AML-193 (cell line): ENCODE measurements around the gene SMAD2.

Experiments
- DNase-seq, 2 experiments: peaks; one replicate each; lab custom pipeline; 2025; lab: John Stamatoyannopoulos, UW

SMAD2 gene

DNA sequence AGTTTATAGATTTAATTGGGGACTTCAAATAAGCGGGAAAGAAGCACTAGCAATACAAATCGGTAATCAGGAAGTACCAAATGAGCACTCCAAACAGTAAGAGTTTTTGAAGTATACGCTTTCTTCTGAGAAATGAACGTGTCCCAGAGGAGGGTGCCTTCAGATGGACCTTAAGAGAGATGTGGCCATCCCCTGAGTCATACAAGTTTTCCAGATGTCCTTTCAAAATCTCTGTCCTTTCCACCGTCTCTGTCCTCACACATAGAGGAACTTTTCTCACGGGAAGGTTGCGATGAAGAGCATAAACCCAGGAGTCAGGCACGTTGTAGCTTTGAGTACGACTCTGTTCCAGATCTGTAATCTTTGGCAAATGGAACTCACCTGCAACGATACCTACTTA is 1.7 kb upstream of the SMAD2 start:
- no peak for DNase-seq

DNA sequence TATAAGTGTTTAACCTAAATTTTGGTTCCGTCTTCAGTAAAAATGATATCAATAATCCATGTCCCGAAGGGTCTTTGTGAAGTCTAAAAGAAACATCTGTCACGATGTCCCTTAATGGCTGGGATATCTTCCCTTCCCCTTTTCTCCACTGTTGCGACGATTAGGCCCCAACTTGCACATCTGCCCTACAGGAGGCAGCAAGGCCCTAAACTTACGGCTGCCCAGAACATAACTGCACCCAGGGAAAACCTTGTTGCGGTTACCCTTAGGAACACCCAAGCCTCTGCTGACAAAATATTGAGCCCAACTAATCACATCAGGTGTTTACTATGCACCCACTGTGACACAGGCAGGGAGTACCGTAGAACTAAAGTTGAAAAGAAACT is 1.3 kb upstream of the SMAD2 start:
- peak; percentile 78 to 82 for DNase-seq

DNA sequence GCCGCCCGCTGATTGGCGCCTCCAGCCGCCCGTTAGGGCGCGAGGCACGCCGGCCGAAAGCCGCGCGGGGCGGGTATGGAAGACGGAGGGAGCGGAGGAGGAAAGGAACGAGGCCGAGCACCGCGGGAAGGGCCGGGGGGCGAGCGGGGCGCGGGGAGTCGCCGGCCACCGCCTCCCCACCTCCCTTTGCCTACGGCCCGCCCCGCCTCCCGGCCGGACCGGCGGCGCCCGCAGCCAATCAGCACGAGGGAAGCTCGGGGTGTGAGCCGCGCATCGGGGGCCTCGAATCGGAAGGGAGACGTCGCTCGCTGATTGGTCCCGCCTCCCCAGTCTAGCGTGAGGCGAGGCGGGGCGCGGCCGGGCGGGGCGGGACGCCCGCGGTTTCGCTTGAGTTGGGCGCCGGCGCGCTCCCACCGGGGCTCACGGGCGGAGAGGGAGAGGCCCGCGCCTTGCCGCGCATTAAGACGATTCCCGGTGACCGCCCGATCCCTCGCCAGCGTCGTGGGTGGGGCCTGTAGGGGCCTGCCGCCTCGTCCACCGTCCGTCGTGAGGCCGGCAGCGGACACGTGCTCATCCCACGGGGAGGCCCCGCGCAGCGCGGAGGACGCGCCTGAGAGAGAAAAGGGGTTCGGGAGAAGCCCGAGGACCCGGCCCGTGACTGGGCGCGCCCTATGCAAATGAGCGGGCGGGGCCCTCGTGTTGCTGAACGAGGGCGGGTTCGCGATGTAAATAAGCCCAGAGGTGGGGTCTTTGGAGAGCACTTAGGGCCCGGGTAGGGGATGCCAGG is 665 bp upstream of the SMAD2 start:
- DNase-seq = peak; percentile 87

DNA sequence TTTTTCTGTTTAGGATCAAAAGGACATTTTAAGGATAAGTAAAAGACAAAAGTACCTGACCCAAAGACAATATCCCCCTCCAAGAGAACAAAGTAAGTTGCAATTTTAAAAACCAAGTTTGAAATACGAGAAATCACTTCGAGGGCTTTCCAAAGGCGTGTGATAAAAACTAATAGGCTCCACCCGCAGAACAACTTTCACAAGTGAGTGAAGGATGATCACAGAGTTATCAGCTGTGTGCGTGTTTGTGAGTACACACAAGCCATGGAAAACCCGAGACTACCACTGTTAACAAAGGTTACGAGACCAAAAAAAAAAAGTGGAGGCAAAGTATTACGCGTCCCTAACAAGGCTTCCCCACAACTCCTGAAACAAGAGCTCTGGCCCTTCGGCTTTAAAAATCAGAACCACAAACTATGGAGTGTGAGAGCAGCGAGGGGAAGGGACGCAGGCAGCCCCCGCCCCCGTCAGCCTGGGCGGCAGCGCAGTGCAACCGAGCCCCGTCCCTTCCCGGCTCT is 719 bp downstream of the SMAD2 start:
- peak in 1 of 2 experiments; percentile 45 for DNase-seq

DNA sequence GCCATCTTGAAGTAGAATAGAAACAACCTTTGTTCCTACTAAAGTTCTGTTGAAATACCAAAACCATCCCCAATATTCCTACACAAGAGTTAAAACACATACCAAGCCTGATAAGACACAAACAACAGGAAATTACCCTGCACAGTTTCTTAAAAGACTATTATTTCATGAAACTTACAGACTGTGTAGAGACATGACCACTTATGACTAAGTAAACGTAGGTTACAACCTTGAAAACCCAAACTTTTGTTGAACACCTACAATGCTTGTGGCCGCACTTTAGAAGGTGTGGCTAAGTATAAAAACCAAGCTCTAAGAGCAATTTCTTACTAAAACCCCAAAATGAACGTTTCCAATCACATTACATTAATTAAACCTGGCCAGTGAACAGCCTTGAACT is 2.0 kb downstream of the SMAD2 start:
- DNase-seq = no peak

DNA sequence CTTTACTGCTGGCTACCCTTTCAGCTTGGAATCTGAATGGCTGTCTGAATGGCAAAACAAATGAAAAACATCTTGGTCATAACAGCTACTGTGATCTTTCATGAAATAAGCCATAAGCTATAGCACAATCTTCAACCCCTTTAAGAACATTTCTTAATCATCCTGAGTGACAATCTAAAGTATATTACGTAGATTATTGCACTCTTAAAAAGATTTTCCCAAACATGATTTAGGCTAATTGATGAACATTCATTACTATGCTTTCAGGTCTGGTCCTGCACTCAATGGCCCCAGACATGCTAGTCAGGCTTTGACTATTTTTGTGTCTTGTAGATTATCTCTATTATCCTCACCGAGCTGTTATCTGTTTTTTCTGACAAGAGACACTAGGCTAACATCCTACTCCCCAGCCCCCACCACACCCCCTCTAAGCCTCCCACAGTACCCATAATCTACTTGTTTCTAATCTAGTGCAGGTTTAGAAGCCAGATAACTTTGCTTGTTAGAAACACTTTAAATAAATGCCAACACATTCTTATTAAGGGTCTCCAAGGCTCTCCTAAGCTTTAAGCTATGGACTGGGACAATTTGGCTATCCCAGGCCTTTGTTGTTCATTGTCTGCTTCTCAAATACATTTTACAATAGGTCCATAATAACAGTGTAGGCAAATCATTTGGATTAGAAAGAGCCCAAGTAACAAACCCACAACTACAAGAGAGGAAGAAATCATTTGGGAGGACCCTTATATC is 4.2 kb downstream of the SMAD2 start:
- DNase-seq = no peak

DNA sequence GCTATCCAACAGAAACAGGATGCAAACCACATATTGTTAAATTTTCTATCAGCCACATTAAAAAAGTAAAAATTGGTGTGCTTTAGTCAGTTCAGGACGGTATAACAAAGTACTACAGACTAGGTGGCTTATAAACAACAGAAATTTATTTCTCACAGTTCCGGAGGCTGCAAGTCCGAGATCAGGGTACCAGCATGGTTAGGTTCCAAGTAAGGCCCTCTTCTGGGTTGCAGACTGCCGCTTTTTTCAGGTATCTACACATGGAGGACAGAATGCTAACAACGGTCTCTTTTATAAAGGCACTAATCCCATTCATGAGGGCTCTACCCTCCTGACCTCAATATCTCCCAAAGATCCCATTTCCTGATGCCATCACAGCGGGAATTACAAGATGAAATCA is 10.5 kb downstream of the SMAD2 start:
- DNase-seq = no peak

DNA sequence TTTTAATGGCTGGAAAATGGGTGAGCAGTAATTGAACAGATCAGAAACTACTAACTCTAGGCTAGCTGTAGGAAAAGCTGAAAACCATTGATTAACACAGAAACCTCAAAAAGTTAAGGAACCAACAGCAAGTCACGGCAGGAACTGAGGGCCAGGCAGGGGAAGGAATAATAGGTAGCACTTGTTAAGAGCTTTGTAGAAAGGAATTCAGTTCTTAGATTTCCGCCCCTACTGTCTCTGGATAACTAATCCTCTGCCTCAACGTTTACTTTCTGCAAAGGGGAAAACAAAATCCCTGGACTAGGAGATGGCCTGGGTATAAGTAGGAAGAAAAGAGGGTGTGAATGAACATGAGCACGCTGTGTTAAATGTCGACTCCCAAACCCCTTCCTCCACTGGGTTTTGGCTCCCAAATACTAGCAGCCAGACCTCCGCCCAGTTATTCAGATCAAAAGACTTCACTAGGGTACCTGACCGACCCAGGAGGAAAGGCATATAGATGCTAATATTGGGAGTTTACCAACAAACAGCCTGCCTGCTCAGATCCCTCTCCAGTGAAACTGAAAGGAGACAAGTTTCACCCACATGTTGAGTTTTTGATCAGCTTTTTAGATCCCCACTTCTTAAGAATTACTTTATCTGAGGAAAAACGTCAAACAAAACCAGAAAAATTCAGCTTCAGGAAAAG is 12.4 kb downstream of the SMAD2 start:
- no peak for DNase-seq

DNA sequence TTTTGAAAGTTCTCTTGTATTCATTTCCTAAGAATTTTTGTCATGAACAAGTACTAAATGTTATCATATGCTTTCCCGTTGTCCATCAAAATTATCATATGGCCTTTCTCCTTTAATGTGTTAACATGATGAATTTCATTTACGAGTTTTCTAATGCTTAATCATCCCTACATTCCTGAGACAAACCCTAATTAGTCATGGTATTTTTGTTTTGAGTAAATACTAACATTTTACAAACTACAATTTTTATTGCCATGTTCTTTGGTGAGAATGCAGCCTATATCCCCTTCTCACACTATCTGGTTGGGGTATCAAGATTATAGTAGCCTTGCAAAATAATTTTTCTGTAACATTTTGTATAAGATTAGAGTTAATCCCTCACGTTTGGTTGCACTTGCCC is 14.5 kb downstream of the SMAD2 start:
- no peak for DNase-seq

DNA sequence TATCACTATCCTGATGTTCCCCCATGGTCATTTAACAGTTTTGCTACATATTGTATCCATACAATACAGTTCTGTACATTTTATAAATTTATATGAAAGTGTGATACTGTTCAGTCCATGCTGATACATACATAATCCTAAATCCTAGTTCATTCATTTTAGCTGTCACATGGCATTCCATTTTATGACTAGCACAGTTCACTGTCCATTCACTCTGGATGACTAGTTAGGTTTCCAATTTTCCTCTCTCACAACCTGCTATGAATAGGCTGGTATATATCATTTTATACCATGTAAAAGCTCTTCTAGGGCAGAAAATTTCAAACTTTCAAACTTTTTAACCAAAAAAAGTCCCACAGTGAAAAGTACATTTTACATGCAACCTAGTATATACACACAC is 15.2 kb downstream of the SMAD2 start:
- no peak for DNase-seq

DNA sequence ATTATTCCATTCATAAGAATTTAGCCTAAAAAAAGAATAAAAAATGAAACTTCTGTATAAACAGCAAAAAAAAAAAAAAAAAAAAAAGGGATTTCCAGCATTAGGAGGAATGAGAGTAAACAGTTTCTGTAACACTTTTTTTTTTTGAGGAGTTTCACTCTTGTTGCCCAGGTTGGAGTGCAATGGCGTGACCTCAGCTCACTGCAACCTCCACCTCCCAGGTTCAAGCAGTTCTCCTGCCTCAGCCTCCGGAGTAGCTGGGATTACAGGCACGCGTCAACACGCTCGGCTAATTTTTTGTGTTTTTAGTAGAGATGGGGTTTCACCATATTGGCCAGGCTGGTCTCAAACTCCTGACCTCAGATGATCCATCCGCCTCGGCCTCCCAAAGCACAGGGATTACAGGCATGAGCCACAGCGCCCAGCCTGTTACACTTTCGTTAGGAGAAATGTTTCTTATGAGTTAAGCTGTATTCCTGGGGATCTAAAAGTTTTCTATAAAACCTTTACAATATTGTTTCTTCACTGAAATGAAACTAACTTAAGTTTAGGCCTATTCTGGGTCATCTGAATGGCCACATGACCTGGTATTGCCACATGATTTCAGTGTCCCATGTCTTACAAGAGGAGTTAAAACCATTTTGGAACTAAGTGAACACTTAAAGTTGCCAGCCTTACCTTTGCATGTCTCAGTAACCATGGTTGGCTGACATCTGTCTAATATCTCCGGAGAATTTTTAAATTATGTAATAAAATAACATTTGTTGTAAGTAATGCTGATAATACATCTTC is 17.5 kb downstream of the SMAD2 start:
- no peak for DNase-seq

DNA sequence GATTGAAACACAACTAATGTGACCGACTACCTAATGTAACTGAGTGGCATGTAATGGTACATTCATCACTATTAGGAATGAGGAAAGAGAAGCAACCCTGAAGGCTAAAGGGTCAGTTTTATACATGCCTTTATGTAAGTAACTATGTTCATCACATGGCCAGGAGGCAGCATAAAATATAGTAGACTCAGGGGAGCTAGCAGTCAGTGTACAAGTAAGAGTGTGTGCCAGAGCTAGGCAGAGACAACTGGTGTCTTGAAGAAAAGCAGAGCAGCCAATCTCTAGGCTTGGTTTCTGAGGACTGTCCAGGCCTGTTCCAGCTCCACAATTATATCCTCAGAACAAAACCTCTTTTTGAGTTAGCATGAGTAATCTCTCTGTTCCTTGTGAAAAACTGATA is 18.1 kb downstream of the SMAD2 start:
- no peak for DNase-seq

DNA sequence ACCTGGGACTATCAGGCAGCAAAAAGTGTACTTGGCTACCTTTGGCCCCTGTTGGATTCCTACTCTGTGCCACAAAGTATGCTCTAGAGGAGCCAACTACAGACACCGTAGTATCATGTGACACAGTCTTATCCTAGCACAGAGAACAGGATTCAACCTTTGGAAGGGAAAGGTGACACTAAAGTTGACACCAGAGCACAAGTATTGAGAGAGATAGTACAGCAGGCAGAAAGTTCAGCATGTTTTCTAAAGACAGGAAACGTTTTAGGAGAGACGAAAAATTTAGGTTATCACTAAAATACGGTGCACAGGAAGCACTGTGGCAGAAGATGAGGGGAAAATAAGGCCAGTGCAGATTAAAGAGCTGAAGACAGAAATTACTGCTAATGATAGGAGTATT is 18.6 kb downstream of the SMAD2 start:
- DNase-seq = no peak

DNA sequence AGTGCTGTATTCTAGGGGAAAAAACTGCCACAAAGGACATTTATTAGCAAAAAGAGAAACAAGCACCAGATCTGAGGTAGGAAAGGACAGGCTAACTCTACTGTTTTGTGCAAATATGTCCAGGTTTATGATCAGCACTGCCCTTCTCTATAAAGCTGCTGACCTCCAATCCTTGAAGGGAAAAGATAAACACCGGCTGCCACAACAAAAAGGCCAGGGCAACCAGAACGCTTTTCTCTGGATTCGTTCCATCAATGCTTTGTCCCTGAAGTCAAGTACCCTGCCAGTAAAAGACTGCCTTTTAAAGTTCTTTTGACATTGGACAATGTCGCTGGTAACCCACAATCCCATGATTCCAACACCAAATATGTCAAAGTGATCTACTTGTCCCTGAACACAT is 21.0 kb downstream of the SMAD2 start:
- DNase-seq = no peak

DNA sequence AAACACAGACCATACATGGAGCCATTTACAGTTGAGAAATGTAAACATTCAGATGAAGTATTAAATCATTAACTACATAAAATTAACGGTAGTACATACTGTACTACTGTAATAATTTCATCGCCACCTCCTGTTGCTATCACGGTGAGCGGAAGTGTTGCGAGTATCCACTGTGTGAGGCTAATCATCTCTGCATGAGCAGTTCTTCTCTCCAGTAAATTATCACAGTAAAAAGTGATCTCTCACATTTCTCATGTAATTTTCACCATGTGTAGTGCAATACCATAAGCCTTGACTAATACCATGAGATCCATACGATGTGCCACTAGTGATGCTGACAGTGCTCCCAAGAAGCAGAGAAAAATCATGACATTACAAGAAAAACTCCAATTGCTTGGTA is 21.9 kb downstream of the SMAD2 start:
- no peak for DNase-seq

DNA sequence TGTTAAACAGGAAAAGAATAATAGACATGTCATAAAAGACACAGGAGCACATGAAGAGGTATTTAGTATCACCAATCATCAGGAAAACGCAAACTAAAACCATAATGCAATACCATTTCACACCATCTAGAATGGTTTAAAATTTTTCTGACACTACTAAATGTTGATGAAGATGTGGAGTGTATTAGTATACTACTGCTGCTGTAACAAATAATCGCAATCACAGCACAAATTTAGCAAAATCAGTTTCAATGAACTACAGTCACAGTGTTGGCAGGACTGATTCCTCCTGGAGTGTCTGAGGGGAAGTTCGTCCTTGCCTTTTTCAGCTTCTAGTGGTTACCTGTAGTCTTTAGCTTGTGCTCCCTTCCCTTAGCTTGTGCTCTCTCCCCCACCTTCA is 24.1 kb downstream of the SMAD2 start:
- DNase-seq = no peak

DNA sequence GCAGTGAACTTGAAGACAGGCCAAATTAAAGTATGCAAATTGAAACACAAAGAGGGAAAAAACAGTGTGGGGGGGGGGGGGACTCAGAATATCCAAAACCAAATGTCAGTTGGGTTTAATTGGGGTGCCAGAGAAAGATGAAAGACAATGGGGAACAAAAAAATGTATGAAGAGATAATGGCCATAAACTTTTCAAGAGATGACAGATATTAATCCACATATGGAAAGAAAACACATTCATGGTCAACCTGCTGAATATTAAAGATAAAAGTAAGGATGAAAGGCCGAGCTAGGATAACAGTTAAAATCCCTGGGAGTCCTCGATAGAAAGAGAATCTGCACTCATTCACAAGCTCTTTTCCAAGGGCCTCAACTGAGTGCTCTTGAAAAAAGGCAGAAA is 26.6 kb downstream of the SMAD2 start:
- DNase-seq = no peak

DNA sequence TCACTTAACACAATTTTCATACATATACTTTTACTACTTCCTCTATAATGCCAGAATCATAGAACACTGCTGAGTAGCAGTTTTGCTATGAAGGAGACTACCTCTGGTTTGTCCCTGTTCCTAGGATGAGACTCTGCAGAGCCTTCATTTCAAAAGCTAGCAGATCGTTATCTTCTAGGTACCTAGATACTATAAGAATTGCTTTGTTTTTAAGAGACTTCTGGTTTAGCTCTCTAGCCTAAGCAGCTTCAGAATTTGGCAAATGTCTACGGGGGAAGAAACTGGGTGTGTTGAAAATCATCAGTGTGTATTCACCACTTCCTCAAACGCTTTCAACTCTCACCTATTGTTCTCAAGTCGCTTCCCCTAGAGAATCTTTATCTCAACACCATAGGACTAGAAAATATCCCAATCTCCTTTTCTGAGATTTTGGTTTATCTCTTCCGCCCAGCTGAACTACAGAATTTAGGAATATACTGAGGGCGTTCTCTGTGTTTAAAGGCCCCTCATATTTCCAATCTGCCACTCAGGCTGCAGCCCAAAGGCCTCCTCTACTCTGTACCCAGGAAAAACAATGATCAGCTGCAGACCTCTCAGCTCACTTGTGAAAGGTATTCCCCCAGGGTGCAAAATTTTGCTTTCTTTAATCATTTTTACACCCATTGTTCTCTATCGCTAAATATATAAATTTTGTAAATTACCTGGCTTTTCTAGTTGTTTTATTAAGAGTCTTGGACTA is 28.7 kb downstream of the SMAD2 start:
- DNase-seq = peak; percentile 83 to 88

DNA sequence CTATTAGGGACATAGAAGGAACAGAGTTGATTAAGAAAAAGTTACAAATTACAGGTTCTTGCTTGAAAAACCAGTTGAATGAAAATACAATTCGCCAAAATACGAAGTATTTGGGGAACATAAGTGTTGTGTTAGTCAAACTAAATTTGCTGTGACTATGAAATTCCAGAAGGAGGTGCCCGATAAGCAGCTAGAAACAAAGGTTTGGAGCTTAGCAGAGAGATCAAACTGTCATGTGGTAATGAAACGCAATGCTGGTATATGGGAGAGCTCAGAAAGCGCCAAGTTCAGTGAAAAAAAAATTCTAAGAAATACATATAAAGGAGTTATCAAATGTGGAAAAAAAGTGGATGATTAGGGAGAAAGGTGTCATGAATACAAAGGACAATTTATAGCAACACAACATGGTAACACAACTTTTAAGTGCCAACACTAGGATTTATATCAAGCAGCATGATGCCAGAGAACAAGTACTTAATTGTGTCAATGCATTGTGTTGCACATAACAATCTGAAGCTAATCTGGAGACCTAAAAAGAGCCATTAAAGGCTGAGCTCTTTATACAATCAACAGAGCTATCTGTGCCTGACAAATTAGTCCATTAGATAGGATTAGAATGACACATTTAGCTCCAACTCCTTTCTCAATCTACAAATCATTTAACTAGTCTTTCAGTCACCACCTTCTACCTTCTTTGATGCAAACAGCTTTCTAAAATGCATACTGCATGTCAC is 31.2 kb downstream of the SMAD2 start:
- DNase-seq = no peak

DNA sequence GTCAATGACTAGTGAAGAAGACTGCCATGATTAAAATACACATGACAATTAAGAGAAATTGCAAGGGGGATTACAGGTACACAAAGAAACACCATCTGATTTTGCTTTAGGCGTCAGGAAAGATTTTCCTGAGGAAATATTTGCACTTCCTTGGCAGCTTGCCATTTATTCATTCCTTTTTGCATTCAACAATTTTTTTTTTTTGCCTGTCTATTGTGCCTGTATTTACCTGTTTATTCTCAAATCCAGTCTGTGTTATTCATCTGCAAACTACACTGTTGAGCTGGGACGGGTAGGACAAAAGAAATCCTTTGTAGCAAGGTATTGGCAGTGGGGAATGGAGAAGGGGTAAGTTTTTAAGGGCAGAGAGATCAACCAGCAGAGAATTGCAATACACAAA is 31.8 kb downstream of the SMAD2 start:
- no peak for DNase-seq

DNA sequence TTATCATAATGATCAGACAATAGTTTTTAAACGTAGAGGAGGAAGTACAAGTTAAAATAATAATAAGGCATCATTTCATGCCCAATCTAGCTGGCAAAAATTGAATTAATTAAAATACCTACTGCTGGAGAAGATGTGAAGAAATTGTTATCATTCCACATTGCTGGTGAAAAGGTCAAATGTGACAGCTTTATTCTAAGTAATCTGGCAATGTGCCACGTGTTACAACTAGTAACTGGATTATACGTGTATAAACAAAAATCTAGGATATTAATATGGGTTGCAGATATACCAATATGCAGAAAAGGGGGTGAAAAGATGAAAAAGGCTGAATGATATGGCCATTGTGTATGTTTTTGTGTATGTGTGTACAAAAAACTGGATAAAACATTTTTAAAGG is 32.4 kb downstream of the SMAD2 start:
- no peak for DNase-seq
